Memory B cell (primary cell): ENCODE results near the gene KCNS1.
"Not testable (repeated sequence)": the region's sequence is repeated elsewhere in the genome, so short reads cannot be mapped to it uniquely, and the experiment has no call there.

Source experiments
- ATAC-seq: fragments of 150-1000 bp; cut with Tn5 transposase; 2 replicates; pipeline ENCODE4 v1.10.0; 2021; ENCODE audit warnings: low read depth, mild to moderate bottlenecking, moderate library complexity
- DNase-seq, 2 donors: peaks; one replicate each; pipeline ENCODE4 v3.0.0; 2022; ENCODE audit warnings: low spot score in 2 of 2
- H3K27ac Mint-ChIP-seq: one replicate; pipeline ENCODE4 v1.8.0; 2022; ENCODE audit warnings: mild to moderate bottlenecking, moderate library complexity, mixed read lengths
- H3K27me3 Mint-ChIP-seq: one replicate; pipeline ENCODE4 v1.8.0; 2022; ENCODE audit warnings: mixed read lengths
- H3K36me3 Mint-ChIP-seq: one replicate; pipeline ENCODE4 v1.8.0; 2022; ENCODE audit warnings: mild to moderate bottlenecking, mixed read lengths
- H3K4me1 Mint-ChIP-seq: one replicate; pipeline ENCODE4 v1.8.0; 2022; ENCODE audit warnings: mixed read lengths
- H3K4me3 Mint-ChIP-seq: one replicate; pipeline ENCODE4 v1.8.0; 2022; ENCODE audit warnings: mild to moderate bottlenecking, moderate library complexity, mixed read lengths
- H3K9me3 Mint-ChIP-seq: one replicate; pipeline ENCODE4 v1.8.0; 2022; ENCODE audit warnings: mixed read lengths

KCNS1 gene

GRCh38 chr20:45080867-45081624 is 19.9 kb downstream of the KCNS1 start:
- no peak for ATAC-seq
- Mint-ChIP-seq H3K4me3 (no peak overlapping the region), H3K36me3 (peaks cover 55% of the 10 kb centered on the region), H3K9me3 (peaks cover 8% of the 10 kb centered on the region), H3K4me1 (peaks cover 14% of the 10 kb centered on the region), H3K27me3 (no peaks in the 10 kb centered on the region), H3K27ac (peak overlapping the region; percentile 8)
- no peak for DNase-seq

GRCh38 chr20:45077559-45077958 is 23.4 kb downstream of the KCNS1 start:
- Mint-ChIP-seq H3K4me1 (peaks cover 2% of the 10 kb centered on the region), H3K36me3 (peaks cover 56% of the 10 kb centered on the region), H3K27ac (peak overlapping the region; percentile 33), H3K27me3 (no peaks in the 10 kb centered on the region), H3K4me3 (no peak overlapping the region), H3K9me3 (peaks cover 6% of the 10 kb centered on the region)
- DNase-seq (no peak), ATAC-seq (no peak)

GRCh38 chr20:45073221-45073620 is 27.7 kb downstream of the KCNS1 start:
- H3K36me3 Mint-ChIP-seq: peaks cover 43% of the 10 kb centered on the region
- H3K27me3 Mint-ChIP-seq: no peaks in the 10 kb centered on the region
- no peak for DNase-seq
- H3K4me1 Mint-ChIP-seq: peaks cover 14% of the 10 kb centered on the region
- H3K9me3 Mint-ChIP-seq: no peaks in the 10 kb centered on the region
- ATAC-seq: no peak
- peak overlapping the region; percentile 55 for H3K27ac Mint-ChIP-seq
- H3K4me3 Mint-ChIP-seq: no peak overlapping the region

- DNase-seq (no peak), ATAC-seq (no peak)
- Mint-ChIP-seq H3K9me3 (no peaks in the 10 kb centered on the region), H3K27me3 (no peaks in the 10 kb centered on the region), H3K4me3 (no peak overlapping the region), H3K36me3 (peaks cover 46% of the 10 kb centered on the region), H3K4me1 (peaks cover 17% of the 10 kb centered on the region), H3K27ac (no peak overlapping the region)
These were observed 28.9 kb downstream of the KCNS1 start for GRCh38 chr20:45072066-45072465.

GRCh38 chr20:45070932-45071632 is 29.8 kb downstream of the KCNS1 start:
- H3K27ac Mint-ChIP-seq: peak overlapping the region; percentile 58
- no peaks in the 10 kb centered on the region for H3K27me3 Mint-ChIP-seq
- H3K9me3 Mint-ChIP-seq: no peaks in the 10 kb centered on the region
- H3K4me3 Mint-ChIP-seq: no peak overlapping the region
- peaks cover 18% of the 10 kb centered on the region for H3K4me1 Mint-ChIP-seq
- DNase-seq: no peak
- peaks cover 44% of the 10 kb centered on the region for H3K36me3 Mint-ChIP-seq
- no peak for ATAC-seq

- Mint-ChIP-seq H3K9me3 (no peaks in the 10 kb centered on the region), H3K27me3 (no peaks in the 10 kb centered on the region), H3K4me3 (no peak overlapping the region), H3K4me1 (peaks cover 30% of the 10 kb centered on the region), H3K36me3 (peaks cover 40% of the 10 kb centered on the region), H3K27ac (peak overlapping the region; percentile 80)
- no peak for ATAC-seq
- no peak for DNase-seq
These were observed 31.7 kb downstream of the KCNS1 start for GRCh38 chr20:45069261-45069660.

- no peak overlapping the region for H3K27ac Mint-ChIP-seq
- ATAC-seq (no peak), DNase-seq (no peak)
- H3K4me3 Mint-ChIP-seq: no peak overlapping the region
- peaks cover 32% of the 10 kb centered on the region for H3K4me1 Mint-ChIP-seq
- no peaks in the 10 kb centered on the region for H3K9me3 Mint-ChIP-seq
- H3K36me3 Mint-ChIP-seq: peaks cover 40% of the 10 kb centered on the region
- no peaks in the 10 kb centered on the region for H3K27me3 Mint-ChIP-seq
These were observed 33.4 kb downstream of the KCNS1 start for GRCh38 chr20:45067558-45067957.

- no peak overlapping the region for H3K27ac Mint-ChIP-seq
- no peak overlapping the region for H3K4me3 Mint-ChIP-seq
- DNase-seq: no peak
- H3K9me3 Mint-ChIP-seq: no peaks in the 10 kb centered on the region
- no peak for ATAC-seq
- H3K4me1 Mint-ChIP-seq: peaks cover 34% of the 10 kb centered on the region
- H3K27me3 Mint-ChIP-seq: no peaks in the 10 kb centered on the region
- peaks cover 43% of the 10 kb centered on the region for H3K36me3 Mint-ChIP-seq
These were observed 33.8 kb downstream of the KCNS1 start for GRCh38 chr20:45067087-45067486.

GRCh38 chr20:45066372-45066771 is 34.6 kb downstream of the KCNS1 start:
- peaks cover 47% of the 10 kb centered on the region for H3K36me3 Mint-ChIP-seq
- H3K4me3 Mint-ChIP-seq: no peak overlapping the region
- H3K9me3 Mint-ChIP-seq: no peaks in the 10 kb centered on the region
- H3K4me1 Mint-ChIP-seq: peaks cover 37% of the 10 kb centered on the region
- no peak overlapping the region for H3K27ac Mint-ChIP-seq
- ATAC-seq: no peak
- no peak for DNase-seq
- H3K27me3 Mint-ChIP-seq: no peaks in the 10 kb centered on the region

GRCh38 chr20:45064812-45065211 is 36.1 kb downstream of the KCNS1 start:
- Mint-ChIP-seq H3K36me3 (peaks cover 43% of the 10 kb centered on the region), H3K27ac (peak overlapping the region; percentile 48), H3K9me3 (no peaks in the 10 kb centered on the region), H3K27me3 (no peaks in the 10 kb centered on the region), H3K4me1 (peaks cover 36% of the 10 kb centered on the region), H3K4me3 (no peak overlapping the region)
- ATAC-seq: no peak
- DNase-seq: no peak

- peak; percentile 53 for ATAC-seq
- Mint-ChIP-seq H3K4me1 (peaks cover 42% of the 10 kb centered on the region), H3K36me3 (peaks cover 38% of the 10 kb centered on the region), H3K27ac (peak overlapping the region; percentile 35), H3K4me3 (peak overlapping the region; percentile 8)
- not testable (repeated sequence) for DNase-seq, H3K27me3 Mint-ChIP-seq, H3K9me3 Mint-ChIP-seq
These were observed 37.8 kb downstream of the KCNS1 start for GRCh38 chr20:45063107-45063506.

GRCh38 chr20:45061244-45061643 is 39.7 kb downstream of the KCNS1 start:
- Mint-ChIP-seq H3K27ac (no peak overlapping the region), H3K36me3 (peaks cover 33% of the 10 kb centered on the region), H3K4me1 (peaks cover 43% of the 10 kb centered on the region), H3K27me3 (no peaks in the 10 kb centered on the region), H3K4me3 (no peak overlapping the region), H3K9me3 (no peaks in the 10 kb centered on the region)
- no peak for ATAC-seq
- no peak for DNase-seq

- peak overlapping the region; percentile 76 for H3K27ac Mint-ChIP-seq
- H3K4me3 Mint-ChIP-seq: no peak overlapping the region
- H3K9me3 Mint-ChIP-seq: no peaks in the 10 kb centered on the region
- no peaks in the 10 kb centered on the region for H3K27me3 Mint-ChIP-seq
- H3K36me3 Mint-ChIP-seq: peaks cover 39% of the 10 kb centered on the region
- H3K4me1 Mint-ChIP-seq: peaks cover 42% of the 10 kb centered on the region
- ATAC-seq: no peak
- no peak for DNase-seq
These were observed 40.6 kb downstream of the KCNS1 start for GRCh38 chr20:45060294-45060693.

GRCh38 chr20:45059022-45059728 is 41.8 kb downstream of the KCNS1 start:
- Mint-ChIP-seq H3K36me3 (peaks cover 34% of the 10 kb centered on the region), H3K27me3 (no peaks in the 10 kb centered on the region), H3K9me3 (no peaks in the 10 kb centered on the region), H3K27ac (peak overlapping the region; percentile 82), H3K4me1 (peaks cover 38% of the 10 kb centered on the region), H3K4me3 (no peak overlapping the region)
- ATAC-seq (no peak), DNase-seq (no peak)
